Measurements from ENCODE around the gene TIMM17B.
A peak's percentile ranks its signal among the peaks of the same experiment; 100 is the strongest.

Gene TIMM17B

DNA sequence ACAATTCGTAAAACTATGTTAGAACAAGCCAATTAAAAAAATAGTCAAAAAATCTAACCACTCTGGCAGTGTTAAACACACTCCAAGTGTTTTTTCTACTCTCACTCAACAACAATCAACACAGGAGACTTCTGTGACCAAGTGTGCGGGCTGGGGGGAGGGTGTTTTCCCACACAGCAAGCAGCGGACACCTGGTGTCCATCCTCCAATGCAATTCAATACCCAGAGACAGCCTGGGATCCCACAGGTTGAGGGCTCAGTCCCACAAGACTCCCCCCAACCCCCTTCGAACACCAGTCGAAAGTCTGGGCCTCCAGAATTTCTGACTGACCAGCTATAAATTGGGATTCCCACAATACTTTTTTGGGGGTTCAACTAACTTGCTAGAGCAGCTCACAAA is 29.6 kb upstream of the TIMM17B start:
- no peak for TF ChIP-seq CTCF (IDR thresholded peaks at IDR 0.05; ENCODE audit: low read depth, low read length, missing control alignments)
- DNase-seq (ENCODE audit: low read depth) = no peak
- H3K4me3 ChIP-seq (ENCODE audit: low read depth, low read length) = no peak overlapping the region

- TF ChIP-seq CTCF (IDR thresholded peaks at IDR 0.05; ENCODE audit: low read depth, low read length, missing control alignments) = no peak
- DNase-seq (ENCODE audit: low read depth) = no peak
- no peak overlapping the region for H3K4me3 ChIP-seq (ENCODE audit: low read depth, low read length)
These were observed 26.7 kb upstream of the TIMM17B start for GRCh38 chrX:48924270-48924669.

DNA sequence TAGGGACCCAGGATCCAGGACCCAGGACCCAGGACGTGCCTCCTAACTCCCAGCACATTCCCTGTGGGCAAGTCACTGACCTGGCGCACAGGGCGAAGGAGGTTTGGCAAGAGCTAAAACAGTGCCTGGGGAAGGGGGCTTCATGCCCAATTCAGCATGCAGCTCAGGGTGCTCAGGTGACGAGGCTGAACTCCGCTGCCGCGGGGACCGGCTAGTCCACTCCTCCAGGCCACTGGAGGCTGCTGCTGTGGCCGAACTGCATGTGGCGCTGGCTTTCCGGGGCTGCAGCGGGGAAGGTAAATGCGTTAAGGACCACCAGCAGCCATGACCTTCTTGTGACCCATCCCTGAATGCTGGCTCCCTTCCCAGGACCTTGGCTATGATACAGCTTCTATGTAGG is 26.2 kb upstream of the TIMM17B start:
- no peak for TF ChIP-seq CTCF (IDR thresholded peaks at IDR 0.05; ENCODE audit: low read depth, low read length, missing control alignments)
- no peak for DNase-seq (ENCODE audit: low read depth)
- no peak overlapping the region for H3K4me3 ChIP-seq (ENCODE audit: low read depth, low read length)

DNA sequence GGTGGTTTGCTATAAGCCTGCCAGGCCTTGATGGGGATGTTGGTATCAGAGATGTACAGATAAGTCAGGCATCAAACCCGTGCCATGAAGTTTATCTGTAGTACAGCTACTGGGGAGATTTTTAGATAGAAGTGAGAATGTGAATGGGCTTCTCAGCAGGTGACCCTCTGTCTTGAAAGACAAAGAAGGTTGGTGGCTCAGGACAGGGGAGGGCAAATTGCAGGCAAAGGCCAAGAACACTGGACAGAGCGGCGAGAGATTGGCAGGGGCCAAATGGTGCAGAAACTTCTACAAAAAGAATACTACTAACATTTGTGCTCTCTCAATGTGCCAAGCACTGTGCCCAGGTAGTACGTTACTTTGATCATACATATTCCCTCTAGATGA is 23.1 kb upstream of the TIMM17B start:
- no peak overlapping the region for H3K4me3 ChIP-seq (ENCODE audit: low read depth, low read length)
- TF ChIP-seq CTCF (IDR thresholded peaks at IDR 0.05; ENCODE audit: low read depth, low read length, missing control alignments) = no peak
- no peak for DNase-seq (ENCODE audit: low read depth)

- no peak for TF ChIP-seq CTCF (IDR thresholded peaks at IDR 0.05; ENCODE audit: low read depth, low read length, missing control alignments)
- no peak overlapping the region; the same call in 1 of the 2 replicates for H3K4me3 ChIP-seq (ENCODE audit: low read depth, low read length)
- DNase-seq (ENCODE audit: low read depth) = no peak
These were observed 22.6 kb upstream of the TIMM17B start for GRCh38 chrX:48919947-48920717.

GRCh38 chrX:48919360-48919841 is 21.8 kb upstream of the TIMM17B start:
- TF ChIP-seq CTCF (IDR thresholded peaks at IDR 0.05; ENCODE audit: low read depth, low read length, missing control alignments) = no peak
- DNase-seq (ENCODE audit: low read depth) = no peak
- H3K4me3 ChIP-seq (ENCODE audit: low read depth, low read length) = peak overlapping the region; percentile 44

Data from GM12864 (cell line).